GM13977 (cell line): Measurements from ENCODE around the gene C3orf22.

Experiments used
- DNase-seq: peaks from one replicate; pipeline ENCODE4 v3.0.0; 2012; ENCODE audit warnings: low spot score
- CTCF ChIP-seq: IDR thresholded peaks from 2 replicates; pipeline ENCODE4 v1.5.1; 2012; ENCODE audit warnings: mild to moderate bottlenecking, control low read depth; ENCODE audit not compliant: insufficient read depth; ENCODE audit errors: extremely low read depth, missing control alignments
- in situ Hi-C: fragments of 300-500 bp; cut with MboI; formaldehyde crosslinking; loops from one replicate; pipeline ENCODE4 v1.12.0; 2022; ENCODE audit warnings: low sequenced_read_pairs, low pct_unique_long_range_greater_than_20kb, mixed read lengths, inconsistent platforms; ENCODE audit not compliant: unreplicated experiment

The C3orf22 gene

GRCh38 chr3:126552688-126553283 lies 5.9 kb downstream of the C3orf22 start:
- in situ Hi-C loops, result no loop called here
- DNase-seq, result no peak
- no peak for TF ChIP-seq CTCF

- in situ Hi-C loops, result no loop called here
- DNase-seq, result no peak
- no peak for TF ChIP-seq CTCF
Observed at GRCh38 chr3:126551839-126552687, 6.7 kb downstream of the C3orf22 start.

GRCh38 chr3:126551121-126551838 lies 7.5 kb downstream of the C3orf22 start:
- in situ Hi-C loops, result no loop called here
- DNase-seq, result no peak
- TF ChIP-seq CTCF, result no peak

- TF ChIP-seq CTCF, result no peak
- in situ Hi-C loops, result no loop called here
Observed at GRCh38 chr3:126550488-126551051, 8.2 kb downstream of the C3orf22 start.

GRCh38 chr3:126549861-126550487 lies 8.8 kb downstream of the C3orf22 start:
- no peak for TF ChIP-seq CTCF
- in situ Hi-C loops, result no loop called here
- DNase-seq, result no peak

More at GRCh38 chr3:126550488-126551051, 8.2 kb downstream of the C3orf22 start:
- no peak for DNase-seq
